GM21515 (cell line): Measurements from ENCODE around the gene STRA6.

Experiments
- ATAC-seq: cut with Tn5 transposase; IDR thresholded peaks from one replicate; pipeline ENCODE4 v1.9.1; 2021; ENCODE audit not compliant: unreplicated experiment

STRA6 gene

DNA sequence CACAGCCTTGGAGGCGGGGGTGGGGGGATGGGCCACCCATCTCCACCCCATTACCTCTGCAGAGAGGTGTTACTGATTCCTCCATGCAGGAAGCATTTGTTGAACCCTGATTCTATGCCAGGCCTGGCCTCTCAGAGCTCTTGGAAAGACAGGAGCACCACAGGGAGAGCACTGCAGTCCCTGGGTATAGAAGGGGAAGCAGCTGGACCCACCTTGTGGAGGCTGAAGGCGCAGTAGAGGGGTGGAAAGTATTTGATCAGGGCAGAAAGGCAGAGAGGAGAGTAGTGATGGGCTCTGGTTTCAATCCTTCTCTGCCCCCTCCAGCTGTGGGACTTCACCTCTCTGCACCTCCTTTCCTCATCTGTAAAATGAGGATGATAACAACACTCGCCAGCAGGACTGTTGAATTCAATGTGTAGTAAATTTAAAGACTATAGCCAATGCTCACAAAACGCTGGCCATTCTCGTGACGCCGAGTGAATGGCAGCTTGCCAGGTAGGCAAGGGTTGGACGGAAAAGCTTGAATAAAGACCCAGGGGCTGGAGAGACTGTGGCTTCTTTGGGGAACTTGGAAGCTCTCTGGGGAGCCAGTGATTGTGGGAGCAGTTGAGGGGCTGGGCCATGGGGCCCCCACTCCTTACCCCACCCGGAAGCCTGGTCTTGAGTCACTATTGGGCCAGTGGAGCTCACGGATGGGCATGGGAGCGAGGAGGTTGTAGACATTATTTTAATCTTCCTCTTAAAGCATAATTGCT, 25.6 kb upstream of the STRA6 start:
- no peak for ATAC-seq

DNA sequence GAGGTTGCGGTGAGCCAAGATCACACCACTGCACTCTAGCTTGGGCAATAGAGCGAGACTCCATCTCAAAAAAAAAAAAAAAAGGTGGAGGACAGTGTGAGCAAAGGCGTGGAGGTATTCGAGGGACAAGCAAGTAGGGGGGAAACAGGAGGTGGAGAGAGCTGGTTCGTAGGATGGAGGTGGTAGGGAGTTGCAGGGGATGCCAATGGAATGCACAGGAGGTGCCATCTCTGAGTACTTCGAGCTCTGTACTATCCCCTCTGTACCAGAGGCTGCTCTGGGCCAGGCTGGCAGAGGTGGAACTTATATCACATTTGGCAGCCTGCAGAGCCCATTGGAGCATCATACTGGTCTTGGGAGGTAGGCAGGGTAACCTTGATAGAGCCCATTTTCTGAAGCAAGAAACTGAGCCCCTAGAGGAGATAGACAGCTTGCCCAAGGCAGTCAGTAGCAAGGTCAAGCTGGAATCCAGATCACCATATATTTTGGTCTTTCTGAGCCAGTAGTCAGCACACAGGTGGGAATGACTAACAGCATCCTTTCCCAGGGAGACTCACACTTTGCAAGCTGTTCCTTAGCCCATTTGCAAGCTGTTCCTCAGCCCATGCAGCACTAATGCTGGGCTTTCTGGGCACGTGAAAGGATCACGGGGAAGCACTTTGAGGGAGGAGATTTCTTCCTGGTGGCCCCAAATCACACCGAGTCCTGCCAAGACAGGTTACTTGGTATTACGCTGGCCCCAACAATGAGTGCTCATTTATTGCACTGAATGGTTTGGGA, 24.4 kb upstream of the STRA6 start:
- ATAC-seq: no peak

DNA sequence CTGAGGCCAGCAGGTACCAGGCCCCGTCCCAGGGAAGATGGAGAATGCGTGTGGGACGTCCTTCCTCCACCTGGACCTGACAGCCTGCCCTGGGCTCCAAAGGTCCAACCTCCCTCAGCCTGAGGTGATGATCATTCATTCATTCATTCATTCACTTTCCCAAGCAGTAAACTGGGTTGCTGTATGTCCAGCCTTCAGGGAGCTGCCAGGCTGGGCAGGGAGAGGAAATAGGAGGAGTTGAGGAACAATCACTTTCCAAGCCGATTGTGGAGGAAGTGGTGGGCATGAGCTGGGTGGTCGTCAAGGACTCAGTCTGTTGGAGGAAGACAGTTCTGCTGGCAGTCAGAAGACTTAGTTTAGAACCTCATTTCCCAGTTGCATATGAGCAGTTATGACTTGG, 23.3 kb upstream of the STRA6 start:
- no peak for ATAC-seq

DNA sequence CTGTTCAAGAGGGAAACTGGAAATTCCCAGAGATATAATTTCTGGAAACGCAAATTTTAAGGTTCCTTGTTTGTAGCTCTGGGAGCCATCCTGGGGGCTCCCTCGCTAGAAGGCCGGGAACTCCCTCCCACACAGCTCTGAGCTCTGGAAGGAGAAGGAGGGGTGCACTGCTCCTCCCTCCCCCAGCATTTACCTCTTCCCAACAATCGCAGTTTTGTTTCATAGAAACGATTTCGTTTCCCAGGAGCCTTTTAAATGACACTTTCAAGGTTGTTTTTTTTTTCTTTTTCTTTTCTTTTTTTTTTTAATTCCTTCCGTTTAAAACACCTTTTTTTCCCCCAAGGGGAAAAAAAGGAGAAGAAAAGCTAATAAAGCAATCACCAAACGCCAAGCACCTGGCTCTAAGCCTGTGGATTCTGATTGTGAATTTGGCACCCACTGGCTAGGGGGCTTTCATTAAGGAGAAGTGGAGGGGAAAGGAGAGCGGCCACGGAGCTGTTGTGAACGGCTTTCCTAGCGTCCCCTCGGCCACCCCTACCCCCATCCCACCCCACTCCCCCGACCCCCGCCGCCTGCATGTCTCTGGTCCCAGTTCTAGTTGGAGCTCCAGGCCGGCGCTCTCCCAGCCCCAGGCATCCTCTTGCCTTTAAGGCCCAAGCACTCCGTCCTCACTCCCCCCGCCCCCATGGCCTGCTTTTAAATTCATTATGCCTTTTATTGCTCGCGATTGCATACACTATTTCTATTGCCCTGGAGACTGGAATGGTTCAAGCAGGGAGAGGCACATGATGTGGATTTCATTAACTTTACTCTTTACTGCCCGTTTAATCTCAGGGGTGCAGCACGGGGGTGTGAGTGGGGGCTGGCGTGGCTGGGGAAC, 19.9 kb upstream of the STRA6 start:
- ATAC-seq: no peak

DNA sequence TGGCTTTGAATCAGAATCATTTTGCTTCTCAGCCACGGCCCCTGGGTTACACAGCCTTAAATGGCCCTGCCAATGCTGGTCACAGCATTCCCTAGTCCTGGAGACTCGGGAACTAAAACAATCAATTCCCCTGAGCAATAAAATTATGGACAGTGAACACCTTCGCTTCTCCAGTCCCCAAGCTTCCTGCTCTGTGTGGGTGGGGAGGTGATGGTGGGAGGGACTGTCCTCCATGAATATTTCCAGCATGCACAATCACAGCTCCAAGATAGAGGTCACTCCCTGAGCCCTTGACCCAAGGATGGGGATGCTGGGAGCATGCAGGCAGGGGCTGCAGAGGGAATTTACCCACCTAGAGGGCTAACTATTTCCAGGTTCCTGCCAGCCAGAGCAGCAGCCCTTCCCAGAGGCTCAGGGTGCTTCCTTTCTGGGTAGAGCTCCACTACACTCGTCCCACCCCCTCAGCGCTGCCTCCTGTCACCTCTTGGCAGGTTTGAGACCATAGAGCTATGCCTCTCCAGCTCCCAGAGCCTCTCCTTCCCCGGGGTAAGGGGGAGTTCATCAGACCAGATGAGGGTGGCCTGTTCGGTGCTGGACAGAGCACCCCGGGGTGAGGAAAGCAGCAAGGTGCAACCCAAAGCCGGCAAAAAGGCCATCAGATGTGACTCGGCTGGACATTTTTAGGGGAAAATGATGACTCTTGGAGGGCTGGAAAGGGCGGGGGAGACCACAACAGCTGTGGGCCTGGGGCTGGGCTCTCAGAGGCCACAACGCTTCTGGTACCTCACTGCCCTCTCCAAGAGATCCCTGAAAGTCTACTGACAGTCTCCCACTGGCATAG, 19.0 kb upstream of the STRA6 start:
- no peak for ATAC-seq

DNA sequence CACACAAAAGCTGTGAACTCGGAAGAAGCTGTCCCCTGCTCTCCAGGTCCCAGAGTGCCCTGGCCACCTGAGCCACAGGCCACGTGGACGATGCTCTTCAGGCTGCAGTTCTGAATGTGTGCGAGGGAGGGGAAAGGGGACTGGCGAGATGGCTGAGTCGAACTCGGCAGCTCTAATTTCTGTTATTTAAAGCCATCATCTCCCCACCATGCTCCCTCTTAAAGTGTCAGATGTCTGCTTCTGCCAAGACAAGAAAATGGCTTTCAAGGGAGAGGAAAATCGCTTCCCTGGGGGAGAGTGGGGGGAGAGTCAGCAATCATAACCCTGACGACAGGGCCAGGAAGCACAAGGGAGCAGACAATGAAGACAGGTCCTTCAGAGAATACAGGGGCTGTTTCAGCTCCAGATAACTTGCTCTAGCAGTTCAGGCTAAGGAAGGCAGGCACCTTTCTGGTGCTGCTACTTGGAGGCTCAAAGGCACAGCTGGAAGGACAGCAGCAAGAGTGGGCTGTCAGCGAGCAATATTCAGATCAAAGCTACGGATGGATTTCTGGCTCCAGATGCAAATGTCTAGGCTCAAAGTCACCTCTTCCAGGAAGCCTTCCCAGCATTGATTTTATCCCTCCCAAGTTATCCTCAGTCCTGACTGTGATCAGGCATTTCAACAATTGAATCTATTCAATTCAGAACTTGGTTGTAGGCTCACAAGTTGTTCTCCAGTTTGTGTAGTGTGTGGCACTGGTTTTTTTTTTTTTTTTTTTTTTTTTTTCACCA, 18.1 kb upstream of the STRA6 start:
- ATAC-seq: no peak

DNA sequence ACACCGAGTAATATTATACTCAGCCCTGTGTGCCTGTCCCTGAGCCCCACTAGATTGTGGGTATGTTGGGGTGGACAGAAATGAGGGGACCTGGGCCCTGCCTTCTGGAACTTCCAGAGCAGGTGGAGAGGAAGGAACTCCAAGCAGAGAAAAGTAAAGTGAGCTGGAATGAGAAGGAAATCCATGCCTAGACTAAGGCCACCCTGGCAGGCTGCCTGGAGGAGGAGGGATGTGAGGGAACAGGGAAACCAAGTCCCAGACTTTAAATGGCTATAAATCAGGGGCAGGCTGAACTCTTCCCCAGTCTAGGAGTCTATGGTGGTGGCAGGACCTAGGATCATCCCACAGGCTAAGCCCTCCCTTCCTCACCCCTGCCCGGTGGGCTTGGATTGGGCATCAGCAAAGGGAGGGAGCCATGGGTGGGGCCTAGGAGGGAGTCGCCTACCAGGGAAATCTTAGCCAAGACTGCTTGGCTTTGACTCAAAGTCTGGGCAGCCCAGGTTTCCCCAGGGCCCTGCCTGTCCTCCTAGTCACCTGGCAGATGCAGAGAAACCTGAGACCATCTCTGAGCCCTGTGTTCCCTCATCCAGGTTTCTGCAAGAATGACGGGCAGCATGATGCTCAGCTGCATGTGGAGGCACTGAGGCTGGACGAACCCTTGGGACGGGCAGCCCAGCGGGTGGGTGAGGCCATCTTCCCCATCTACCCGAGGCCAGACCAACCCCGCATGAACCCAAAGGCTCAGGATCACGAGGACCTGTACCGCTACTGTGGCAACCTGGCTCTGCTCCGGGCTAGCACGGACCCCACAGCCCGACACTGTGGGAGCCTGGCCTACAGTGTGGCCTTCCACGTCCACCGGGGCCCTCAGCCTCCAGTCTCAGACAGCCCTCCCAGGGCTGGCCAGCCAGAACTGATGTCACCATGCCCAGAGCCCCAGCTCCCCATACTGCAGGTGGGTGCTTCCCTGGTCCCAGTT, 15.6 kb upstream of the STRA6 start:
- no peak for ATAC-seq

DNA sequence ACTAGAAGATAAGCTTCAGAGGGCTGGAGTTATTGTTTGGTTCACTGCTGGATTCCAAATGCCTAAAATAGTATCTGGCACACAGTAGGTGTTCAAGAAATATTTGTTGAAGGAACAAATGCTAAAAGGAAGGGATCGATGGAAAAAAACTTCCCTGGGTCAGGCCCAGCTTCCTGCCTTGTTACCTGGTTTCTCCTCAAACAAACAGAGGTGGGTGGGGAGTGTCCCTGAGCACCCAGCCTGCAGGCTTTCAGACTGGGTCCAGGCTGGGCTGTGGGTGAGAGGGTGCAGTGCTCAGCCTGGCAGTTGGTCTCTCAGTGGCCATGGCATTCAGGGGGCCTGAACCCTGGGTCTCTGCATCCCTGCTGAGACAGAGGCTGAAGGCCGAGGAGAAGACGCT, 14.4 kb upstream of the STRA6 start:
- no peak for ATAC-seq

DNA sequence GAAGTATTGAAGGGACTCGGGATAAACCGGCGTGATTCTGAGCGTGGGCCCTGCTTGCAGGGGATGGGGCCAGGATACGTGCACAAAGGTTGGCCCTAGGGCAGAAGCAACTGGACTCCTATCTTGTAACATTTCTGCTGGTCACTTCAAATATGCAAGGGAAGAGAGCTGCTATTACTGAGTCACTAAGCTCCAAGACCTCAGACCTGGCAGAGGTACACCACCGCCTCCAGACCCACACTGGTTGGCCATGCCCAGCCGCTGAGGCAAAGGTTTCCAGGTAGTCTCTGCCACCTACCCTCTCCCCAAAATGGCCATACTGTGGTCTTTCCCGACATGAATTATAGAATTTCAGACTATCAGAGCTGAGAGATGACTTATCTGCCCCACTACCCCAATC, 13.4 kb upstream of the STRA6 start:
- ATAC-seq: no peak

DNA sequence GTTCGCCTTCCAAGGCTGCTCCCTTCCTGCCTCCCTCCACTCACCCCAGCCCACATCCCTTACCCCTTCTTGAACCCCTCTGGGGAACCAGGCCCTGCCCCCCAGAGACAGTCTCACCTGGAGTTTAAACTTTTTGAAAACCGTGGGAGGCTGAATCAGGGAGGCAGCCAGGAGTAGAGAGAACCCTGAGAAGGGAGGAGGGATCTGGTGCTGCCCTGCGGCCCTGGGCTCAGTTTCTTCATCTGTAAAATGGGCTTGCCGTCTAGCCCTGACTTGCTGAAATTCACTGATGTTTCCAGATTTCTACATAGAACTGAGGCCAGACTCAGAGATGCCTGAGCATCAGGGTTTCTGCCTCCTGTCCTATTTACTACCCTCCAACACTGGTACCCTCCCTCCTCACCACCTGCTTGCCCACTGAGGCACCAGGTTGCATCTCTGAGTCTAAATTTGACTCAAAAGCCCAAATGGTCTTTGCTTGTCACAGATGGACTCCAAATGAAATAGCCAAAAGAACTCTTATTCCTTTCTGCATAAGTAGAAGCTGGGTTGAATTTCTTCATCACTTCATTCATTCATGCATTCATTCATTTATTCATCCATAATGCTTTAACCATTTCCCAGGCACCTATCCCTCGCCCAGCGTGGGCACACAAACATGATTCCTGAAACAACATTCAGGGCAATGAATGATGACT, 11.9 kb upstream of the STRA6 start:
- ATAC-seq: no peak

DNA sequence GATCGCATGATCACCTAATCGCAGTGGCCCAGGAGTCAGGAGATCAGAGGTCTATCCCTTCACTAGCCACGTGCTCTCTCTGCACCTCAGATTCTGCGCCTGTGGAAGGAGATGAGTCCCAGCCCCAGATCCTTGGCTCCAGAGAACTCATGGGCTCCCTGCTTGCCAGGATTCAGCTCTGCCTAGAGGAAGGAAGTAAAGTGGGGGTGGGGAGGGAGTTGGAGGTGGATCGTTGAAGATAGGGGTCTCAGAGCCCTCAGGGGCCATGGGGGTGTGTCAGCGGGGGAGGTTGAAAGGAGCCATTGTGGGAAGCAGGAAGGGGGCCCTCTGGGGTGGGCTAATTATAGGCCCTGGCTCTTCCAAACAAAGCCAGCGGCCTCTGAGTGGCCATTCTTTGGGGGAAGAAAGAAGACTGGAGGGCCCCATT, 11.3 kb upstream of the STRA6 start:
- no peak for ATAC-seq

DNA sequence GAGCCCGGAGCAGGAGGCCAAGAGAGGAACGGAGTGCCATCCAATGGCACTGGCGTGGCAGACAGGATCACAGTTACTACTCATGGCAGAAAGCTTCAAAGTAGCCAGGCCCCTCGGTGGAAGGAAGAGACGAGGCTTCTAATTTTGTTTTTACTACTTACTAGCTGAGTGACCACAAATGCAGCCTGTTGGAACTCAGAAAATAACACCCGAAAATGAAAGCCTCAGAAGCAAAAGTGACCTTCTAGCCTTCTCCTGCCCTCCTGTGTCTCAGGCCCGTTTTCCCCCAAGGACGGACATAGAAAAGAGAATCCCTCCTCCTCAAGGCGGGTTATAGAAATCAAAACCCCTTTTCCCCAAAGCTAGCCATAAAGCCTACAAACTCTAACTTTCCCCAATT, 9.9 kb upstream of the STRA6 start:
- ATAC-seq: no peak

DNA sequence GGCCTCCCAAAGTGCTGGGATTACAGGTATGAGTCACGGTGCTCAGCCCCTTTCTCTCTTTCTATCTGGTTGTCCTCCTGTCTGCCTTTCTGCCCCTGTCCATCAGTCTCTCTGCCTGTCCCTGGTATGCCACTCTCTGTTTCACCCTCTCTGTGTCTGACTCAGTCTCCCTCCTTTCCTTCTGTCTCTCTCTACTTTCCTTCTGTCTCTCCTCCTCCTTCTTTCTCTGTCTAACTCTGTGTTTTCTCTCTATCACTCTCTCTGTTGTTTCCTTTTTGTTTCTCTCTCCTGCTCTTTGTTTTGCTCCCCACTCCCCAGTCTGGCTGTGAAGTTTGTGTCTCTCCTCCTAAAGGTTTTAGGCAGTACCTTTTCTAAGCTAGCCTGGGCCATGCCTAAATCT, 9.1 kb upstream of the STRA6 start:
- ATAC-seq: no peak

DNA sequence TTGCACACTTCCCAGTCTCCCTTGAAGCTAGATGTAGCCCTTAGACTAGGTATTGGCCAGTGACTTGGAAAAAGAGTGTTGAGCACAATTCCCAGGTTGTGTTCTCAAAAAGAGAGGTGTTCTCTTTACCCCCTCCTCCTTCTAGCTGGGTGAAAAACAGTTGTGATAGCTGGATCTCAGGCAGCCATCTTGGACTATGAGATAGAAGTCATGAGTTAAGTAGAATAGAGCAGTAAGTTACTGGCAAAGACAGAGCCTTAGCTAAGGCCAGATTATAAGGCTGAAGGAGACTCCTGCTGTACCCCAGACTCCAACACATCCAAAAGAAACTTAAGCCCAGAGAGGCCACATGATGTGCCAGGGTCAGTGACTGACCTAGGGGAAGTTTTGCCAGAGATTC, 8.1 kb upstream of the STRA6 start:
- no peak for ATAC-seq

DNA sequence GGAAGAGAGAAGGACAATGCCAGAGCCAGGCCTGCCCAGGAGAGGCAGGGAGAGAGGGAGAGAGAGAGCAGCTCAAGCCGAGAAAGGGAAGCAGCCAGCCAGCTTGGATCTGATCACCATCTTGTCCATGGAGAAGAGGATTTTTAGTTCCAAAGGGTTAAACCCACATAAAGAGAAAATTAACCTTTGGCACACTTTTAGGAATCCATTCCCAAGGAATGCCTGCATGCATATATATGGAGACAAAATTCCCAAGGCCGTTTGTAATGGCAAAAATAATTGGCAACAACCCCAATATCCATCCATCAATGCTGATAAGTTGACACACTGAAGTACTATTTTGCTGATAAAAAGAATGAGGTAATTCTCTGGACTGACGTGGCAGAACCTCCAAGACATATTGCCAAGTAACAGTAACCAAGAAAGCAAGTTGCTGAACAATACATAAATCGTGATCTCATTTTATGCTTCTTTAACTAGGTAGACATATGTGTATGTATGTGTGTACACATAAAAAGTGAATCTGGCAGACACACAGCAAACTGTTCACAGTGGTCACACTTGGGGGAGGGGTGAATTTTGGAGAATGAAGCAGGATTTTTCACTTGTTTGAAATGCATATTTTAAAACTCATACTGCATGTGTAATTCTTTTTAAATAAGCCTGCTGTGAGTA, 7.5 kb upstream of the STRA6 start:
- ATAC-seq: no peak

DNA sequence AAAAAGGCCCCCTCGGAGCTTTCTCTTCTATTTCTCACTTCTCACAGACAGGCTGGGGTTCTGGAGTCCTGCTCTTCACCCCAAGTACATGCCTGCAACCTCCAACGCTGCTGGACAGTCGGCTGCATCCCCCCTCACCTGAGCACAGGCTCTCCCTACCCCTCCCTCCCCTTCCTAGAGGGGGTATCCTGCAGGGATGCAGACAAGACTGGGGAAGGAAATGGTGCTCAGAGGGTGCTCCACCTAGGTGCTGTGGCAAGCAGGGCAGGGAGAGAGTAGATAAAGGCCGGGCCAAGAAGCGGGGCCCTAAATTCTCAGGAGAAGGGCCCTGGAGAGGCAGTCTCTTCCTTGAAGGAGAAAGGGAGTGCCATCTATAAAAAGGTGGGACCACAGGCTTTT, 7.0 kb upstream of the STRA6 start:
- ATAC-seq: no peak

DNA sequence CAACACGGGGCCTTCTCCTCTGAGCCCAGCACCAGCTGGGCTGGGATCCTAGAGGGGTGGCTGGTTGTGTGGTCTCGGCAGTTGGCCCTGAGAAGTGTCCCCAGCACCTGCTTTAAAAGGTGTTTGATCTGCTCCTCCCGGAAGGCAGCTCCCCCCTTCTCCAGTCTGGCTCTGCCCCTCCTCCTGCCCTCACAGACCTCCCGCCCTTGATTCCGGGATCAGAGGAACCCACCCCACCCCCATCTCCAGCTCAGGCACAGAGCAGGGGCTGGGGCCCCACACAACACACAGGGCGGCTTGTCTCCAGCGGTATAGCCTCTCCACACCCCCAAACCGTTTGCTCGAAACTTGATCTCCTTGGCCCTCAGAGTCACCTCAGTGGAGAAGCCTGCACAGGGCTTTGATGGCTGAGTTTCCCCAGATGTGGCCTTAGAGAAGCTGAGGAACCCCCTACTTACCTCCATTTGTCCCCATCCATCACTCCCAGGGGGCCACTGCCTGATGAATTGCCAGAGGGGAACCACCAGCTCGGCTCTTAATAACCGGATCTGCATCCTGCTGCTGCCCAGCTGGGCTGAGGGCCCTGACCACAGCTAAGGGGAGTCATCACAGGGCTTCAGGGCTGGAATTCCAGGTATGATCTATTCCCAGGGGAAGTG, 6.4 kb upstream of the STRA6 start:
- no peak for ATAC-seq
